ENCODE results near the gene TMEM236. TPM values are rescaled to one million over a fixed set of nuclear protein-coding genes. Genes with fewer than 3 reads are reported as not detected.

TMEM236 gene
- total RNA-seq, 4 donors from 2014 or later: 0.16 to 1.6 (median 0.63) TPM

DNA sequence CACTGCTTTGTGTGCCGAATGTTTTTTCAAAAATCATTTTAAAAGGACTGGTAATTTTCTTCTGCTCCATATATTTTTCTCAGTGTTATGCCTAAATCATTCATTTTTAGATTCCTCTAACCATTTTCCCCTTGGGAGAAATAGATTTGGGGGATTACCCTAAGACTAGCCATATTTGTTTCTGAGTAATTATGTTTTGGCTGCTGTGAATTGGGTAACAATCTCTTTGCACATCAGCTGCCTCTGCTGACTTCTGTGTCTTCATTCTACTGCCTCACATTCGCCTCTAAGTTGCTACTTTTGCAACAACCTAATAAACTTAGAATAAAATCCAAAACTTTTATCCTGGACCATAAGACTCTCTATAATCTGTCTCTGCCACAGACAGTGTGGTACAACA is 38.6 kb downstream of the TMEM236 start:
- Histone ChIP-seq H3K36me3 (no peaks in the 10 kb centered on the region), H3K9me3 (no peaks in the 10 kb centered on the region), H3K27ac (no peak overlapping the region), H3K27me3 (no peaks in the 10 kb centered on the region), H3K4me1 (no peaks in the 10 kb centered on the region), H3K4me3 (no peak overlapping the region)
- 78 to 100% methylated on average over 1 to 2 of the region's 2 CpGs for WGBS, 2 donors (ENCODE audit: low coverage in 1 of 2)
- TF ChIP-seq POLR2AphosphoS5 (IDR thresholded peaks at IDR 0.05): no peak
- TF ChIP-seq EP300 (IDR thresholded peaks at IDR 0.05): no peak
- ATAC-seq: no peak

DNA sequence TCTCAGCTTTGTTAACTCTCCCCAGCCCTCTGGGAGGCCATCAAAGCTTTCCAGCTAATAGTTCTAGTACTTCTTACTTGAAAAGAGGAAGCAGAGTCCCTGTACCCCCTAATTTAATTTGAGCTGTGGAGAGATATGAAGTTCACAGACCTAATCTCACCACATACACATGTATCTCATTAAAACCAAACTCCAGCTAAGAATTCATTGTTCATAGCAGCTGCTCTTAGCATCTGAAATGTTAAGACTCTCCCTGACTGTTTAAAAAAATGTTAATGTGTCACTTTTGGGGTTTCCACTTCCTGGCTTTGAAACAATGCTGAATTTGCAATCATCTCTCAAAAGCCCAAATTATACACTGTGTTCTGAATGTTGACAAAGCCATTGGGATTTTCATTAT is 41.0 kb downstream of the TMEM236 start:
- H3K27ac ChIP-seq: no peak overlapping the region
- no peak for TF ChIP-seq POLR2AphosphoS5 (IDR thresholded peaks at IDR 0.05)
- no peak for TF ChIP-seq POLR2A (IDR thresholded peaks at IDR 0.05)
- TF ChIP-seq, protein P1, sequence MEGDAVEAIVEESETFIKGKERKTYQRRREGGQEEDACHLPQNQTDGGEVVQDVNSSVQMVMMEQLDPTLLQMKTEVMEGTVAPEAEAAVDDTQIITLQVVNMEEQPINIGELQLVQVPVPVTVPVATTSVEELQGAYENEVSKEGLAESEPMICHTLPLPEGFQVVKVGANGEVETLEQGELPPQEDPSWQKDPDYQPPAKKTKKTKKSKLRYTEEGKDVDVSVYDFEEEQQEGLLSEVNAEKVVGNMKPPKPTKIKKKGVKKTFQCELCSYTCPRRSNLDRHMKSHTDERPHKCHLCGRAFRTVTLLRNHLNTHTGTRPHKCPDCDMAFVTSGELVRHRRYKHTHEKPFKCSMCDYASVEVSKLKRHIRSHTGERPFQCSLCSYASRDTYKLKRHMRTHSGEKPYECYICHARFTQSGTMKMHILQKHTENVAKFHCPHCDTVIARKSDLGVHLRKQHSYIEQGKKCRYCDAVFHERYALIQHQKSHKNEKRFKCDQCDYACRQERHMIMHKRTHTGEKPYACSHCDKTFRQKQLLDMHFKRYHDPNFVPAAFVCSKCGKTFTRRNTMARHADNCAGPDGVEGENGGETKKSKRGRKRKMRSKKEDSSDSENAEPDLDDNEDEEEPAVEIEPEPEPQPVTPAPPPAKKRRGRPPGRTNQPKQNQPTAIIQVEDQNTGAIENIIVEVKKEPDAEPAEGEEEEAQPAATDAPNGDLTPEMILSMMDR (IDR thresholded peaks at IDR 0.05): no peak
- no peak for TF ChIP-seq EP300 (IDR thresholded peaks at IDR 0.05)
- no peak overlapping the region for H3K4me3 ChIP-seq
- H3K36me3 ChIP-seq: no peaks in the 10 kb centered on the region
- H3K4me1 ChIP-seq: no peaks in the 10 kb centered on the region
- no peaks in the 10 kb centered on the region for H3K9me3 ChIP-seq
- no peaks in the 10 kb centered on the region for H3K27me3 ChIP-seq
- ATAC-seq: no peak

DNA sequence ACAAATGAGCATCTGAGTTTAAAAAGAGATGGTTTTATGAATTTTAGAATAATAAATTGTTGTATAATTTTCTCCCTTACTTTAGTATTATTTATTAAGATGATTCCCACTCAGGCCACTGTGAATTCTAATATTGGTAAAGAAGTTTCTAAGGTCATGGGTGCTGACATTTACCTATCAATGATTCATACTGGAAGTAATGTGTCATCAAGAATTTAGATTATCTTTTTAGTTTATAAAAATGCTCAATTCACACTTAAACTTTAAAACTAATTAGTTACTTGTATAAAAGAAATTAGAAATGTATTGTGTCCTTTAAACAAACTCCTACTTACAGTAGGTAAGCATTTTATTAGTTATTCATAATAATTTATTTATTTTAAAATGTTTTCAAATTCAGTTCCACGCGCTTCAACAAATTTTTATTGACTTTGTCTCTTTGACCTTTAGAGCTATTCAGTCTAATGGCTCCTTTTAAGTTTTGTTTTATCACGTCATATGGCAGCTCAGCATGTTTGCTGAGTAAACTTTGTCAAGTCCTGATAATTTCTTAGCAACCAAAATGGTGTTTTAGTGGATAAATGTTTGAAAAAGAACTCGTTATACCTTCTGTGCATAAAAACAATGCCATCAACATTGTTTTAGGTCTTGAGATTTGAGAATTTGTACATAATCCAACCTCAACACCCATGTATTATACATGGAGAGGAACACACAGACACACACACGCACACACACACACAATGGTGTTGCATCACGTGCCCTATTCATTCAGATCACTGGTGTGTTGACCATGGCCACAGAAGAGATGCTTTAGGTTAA is 42.0 kb downstream of the TMEM236 start:
- no peak for ATAC-seq
- TF ChIP-seq POLR2A (IDR thresholded peaks at IDR 0.05) (no peak), EP300 (IDR thresholded peaks at IDR 0.05) (no peak), POLR2AphosphoS5 (IDR thresholded peaks at IDR 0.05) (no peak)
- TF ChIP-seq, protein P1 (IDR thresholded peaks at IDR 0.05): no peak
- Histone ChIP-seq H3K27me3 (no peaks in the 10 kb centered on the region), H3K4me3 (no peak overlapping the region), H3K9me3 (no peaks in the 10 kb centered on the region), H3K36me3 (no peaks in the 10 kb centered on the region), H3K27ac (no peak overlapping the region), H3K4me1 (no peaks in the 10 kb centered on the region)
- WGBS, 2 donors (ENCODE audit: low coverage in 1 of 2): 66 to 67% methylated on average over 4 to 6 of the region's 6 CpGs

DNA sequence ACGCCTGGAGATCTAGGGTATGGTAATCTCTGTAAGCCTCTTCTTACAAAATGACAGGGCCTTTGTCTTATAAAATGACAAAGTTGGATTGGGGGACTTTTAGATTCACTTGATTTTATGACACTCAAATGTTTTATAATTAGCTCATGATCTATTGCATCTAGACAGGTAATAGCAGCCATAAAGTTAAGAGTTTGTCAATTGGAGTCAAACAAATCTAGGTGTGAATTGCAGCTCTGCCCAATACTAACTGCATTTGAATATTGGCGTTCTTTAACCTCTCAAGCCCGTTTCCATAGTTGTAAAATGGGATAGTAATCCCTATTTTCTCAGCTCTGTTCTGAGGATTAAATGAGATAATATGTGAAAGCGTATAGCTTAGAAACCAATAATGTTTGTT is 43.1 kb downstream of the TMEM236 start:
- Histone ChIP-seq H3K27me3 (no peaks in the 10 kb centered on the region), H3K36me3 (no peaks in the 10 kb centered on the region), H3K27ac (no peak overlapping the region), H3K9me3 (no peaks in the 10 kb centered on the region), H3K4me1 (no peaks in the 10 kb centered on the region), H3K4me3 (no peak overlapping the region)
- WGBS, 2 donors (ENCODE audit: low coverage in 1 of 2): 89 to 96% methylated on average over 4 of the region's 4 CpGs
- TF ChIP-seq, protein P1 (IDR thresholded peaks at IDR 0.05): no peak
- no peak for TF ChIP-seq POLR2A (IDR thresholded peaks at IDR 0.05)
- no peak for ATAC-seq

DNA sequence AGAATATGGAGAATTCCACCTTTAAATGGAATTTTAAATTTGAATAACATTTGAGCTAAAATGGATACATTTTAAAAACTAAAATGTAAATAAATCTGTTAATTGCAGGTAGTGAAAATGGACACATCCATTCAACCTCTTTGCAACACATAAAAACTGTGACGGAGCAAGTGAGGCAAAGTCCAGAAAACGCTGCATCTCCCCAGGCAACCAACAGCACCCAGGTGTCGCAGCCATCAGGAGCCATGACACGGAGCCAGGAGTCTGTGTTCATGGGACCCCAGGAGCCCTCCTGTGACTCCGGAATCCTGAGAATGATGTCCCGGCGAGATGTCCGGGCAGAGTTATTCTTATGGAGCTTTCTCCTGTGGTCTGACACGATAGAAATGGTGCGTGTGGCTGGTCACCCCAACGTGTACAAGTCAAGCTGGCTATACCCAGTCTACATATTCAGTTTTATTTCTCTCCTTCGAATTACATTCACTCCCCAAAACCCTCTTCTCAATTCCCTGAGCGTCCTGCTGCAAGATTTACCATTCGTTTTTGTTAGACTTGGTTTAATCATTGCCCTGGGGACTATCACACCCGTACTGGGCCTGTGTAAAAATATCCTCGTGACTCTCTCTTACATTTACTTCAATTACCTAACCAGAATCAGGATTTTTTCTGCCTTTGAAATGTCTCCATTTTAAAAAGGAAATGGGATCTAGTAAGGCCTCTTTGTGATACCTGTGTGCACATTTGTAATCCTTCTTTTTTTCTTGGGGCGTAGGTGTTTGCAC is 44.0 kb downstream of the TMEM236 start:
- H3K4me1 ChIP-seq: no peaks in the 10 kb centered on the region
- ATAC-seq: no peak
- H3K27me3 ChIP-seq: no peaks in the 10 kb centered on the region
- no peaks in the 10 kb centered on the region for H3K36me3 ChIP-seq
- H3K27ac ChIP-seq: no peak overlapping the region
- TF ChIP-seq POLR2AphosphoS5 (IDR thresholded peaks at IDR 0.05) (no peak), POLR2A (IDR thresholded peaks at IDR 0.05) (no peak), EP300 (IDR thresholded peaks at IDR 0.05) (no peak)
- TF ChIP-seq, protein P1 (IDR thresholded peaks at IDR 0.05): no peak
- no peak overlapping the region for H3K4me3 ChIP-seq
- WGBS, 2 donors (ENCODE audit: low coverage in 1 of 2): 80 to 89% methylated on average over 8 to 14 of the region's 17 CpGs
- H3K9me3 ChIP-seq: no peaks in the 10 kb centered on the region

Measured in gastroesophageal sphincter (tissue), 4 donors.